Cardiac muscle cell (in vitro differentiated cells and primary cell): ENCODE results near the gene GK. TPM values are rescaled to one million over a fixed set of nuclear protein-coding genes. Genes with fewer than 3 reads are reported as not detected.
"Not testable (repeated sequence)": the region's sequence is repeated elsewhere in the genome, so short reads cannot be mapped to it uniquely, and the experiment has no call there.

ENCODE experiments used
- DNase-seq, 2 donors: peaks; one replicate each; pipeline versions ENCODE4 v3.0.0 to v3.0.0-alpha.2; 2010 to 2017; ENCODE audit warnings: low read depth in 1 of 2, low spot score in 1 of 2
- H3K27ac ChIP-seq: fragments of 200-600 bp; sonication (generic); 2 replicates; pipeline ENCODE4 v1.5.1; 2016
- H3K27me3 ChIP-seq: fragments of 200-600 bp; sonication (generic); 2 replicates; pipeline ENCODE4 v1.6.0; 2016; ENCODE audit warnings: control low read depth
- H3K36me3 ChIP-seq: fragments of 200-600 bp; sonication (generic); 2 replicates; pipeline ENCODE4 v1.5.1; 2016; ENCODE audit warnings: control low read depth
- H3K4me1 ChIP-seq: fragments of 200-600 bp; sonication (generic); 2 replicates; pipeline ENCODE4 v1.8.1; 2017; ENCODE audit warnings: low read depth, mild to moderate bottlenecking, mixed run types
- H3K4me3 ChIP-seq: fragments of 200-600 bp; sonication (generic); 2 replicates; pipeline ENCODE4 v1.5.1; 2016; ENCODE audit warnings: mild to moderate bottlenecking
- H3K9me3 ChIP-seq: fragments of 200-600 bp; sonication (generic); 2 replicates; pipeline ENCODE4 v1.5.1; 2017; ENCODE audit warnings: low read depth, mild to moderate bottlenecking, control low read depth
- polyA plus RNA-seq: library from polyadenylated mRNA; unstranded; fragments of >200 nt; fragmentation: Nextera tagmentation; extraction: Ambion mirVana; gene quantifications from 2 replicates; pipeline ENCODE4 v1.2.1, GENCODE V29; 2016
- total RNA-seq: library from RNA; depleted of rRNA; stranded (reverse); fragments of >200 nt; gene quantifications from 2 replicates; pipeline ENCODE4 v1.2.3, GENCODE V29; 2016
- TF ChIP-seq, protein P1 (sequence below): IDR thresholded peaks from 2 replicates; pipeline ENCODE4 v1.5.1; 2012; ENCODE audit warnings: low read depth, mild to moderate bottlenecking, low read length

The GK gene
- total and polyA plus RNA-seq, 2 experiments from 2014 or later: 7.3 to 13.4 TPM

DNA sequence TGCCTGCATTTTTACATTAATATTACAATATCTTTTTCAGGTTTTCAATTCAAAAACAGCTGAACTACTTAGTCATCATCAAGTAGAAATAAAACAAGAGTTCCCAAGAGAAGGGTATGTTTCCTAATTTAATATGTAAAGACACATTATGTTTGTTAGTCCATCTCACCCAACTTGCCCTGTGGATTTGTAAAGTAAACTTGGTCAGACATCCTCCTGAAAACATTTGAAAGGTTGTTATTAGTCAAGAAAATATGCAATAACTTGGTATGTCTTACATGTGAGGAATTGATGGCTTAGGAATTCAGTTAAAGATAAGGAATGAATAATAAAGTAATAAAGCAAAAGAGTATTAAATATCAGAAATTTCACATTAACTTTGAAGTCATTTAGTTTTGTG, 12.2 kb downstream of the GK start:
- Histone ChIP-seq H3K27ac (no peak overlapping the region), H3K36me3 (no peaks in the 10 kb centered on the region)
- TF ChIP-seq, protein P1, sequence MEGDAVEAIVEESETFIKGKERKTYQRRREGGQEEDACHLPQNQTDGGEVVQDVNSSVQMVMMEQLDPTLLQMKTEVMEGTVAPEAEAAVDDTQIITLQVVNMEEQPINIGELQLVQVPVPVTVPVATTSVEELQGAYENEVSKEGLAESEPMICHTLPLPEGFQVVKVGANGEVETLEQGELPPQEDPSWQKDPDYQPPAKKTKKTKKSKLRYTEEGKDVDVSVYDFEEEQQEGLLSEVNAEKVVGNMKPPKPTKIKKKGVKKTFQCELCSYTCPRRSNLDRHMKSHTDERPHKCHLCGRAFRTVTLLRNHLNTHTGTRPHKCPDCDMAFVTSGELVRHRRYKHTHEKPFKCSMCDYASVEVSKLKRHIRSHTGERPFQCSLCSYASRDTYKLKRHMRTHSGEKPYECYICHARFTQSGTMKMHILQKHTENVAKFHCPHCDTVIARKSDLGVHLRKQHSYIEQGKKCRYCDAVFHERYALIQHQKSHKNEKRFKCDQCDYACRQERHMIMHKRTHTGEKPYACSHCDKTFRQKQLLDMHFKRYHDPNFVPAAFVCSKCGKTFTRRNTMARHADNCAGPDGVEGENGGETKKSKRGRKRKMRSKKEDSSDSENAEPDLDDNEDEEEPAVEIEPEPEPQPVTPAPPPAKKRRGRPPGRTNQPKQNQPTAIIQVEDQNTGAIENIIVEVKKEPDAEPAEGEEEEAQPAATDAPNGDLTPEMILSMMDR: no peak

DNA sequence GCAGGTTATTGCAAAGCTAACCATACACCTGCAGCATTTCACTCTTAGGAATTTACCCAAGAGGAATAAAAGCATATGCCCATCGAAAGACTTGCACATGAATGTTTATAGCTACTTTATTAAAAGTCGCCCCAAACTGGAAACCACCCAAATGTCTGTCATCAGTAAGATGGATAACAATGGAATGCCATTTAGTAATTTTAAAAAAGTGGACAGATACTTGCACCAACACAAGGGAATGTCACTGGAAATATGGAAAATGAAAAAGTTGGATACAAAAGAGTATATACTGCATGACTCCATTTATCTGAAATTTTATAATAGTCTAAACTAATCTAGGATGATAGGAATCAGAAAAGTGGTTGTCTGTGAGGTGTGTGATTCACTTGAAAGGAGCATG, 12.9 kb downstream of the GK start:
- Histone ChIP-seq H3K27me3 (no peaks in the 10 kb centered on the region), H3K4me1 (no peaks in the 10 kb centered on the region), H3K27ac (no peak overlapping the region), H3K4me3 (no peak overlapping the region), H3K36me3 (no peaks in the 10 kb centered on the region), H3K9me3 (no peaks in the 10 kb centered on the region)
- TF ChIP-seq, protein P1: no peak
- no peak for DNase-seq

More for the DNA sequence above, 12.2 kb downstream of the GK start:
- no peaks in the 10 kb centered on the region for H3K9me3 ChIP-seq
- H3K4me1 ChIP-seq: no peaks in the 10 kb centered on the region
- no peaks in the 10 kb centered on the region for H3K27me3 ChIP-seq
- H3K4me3 ChIP-seq: no peak overlapping the region
- no peak for DNase-seq

DNA sequence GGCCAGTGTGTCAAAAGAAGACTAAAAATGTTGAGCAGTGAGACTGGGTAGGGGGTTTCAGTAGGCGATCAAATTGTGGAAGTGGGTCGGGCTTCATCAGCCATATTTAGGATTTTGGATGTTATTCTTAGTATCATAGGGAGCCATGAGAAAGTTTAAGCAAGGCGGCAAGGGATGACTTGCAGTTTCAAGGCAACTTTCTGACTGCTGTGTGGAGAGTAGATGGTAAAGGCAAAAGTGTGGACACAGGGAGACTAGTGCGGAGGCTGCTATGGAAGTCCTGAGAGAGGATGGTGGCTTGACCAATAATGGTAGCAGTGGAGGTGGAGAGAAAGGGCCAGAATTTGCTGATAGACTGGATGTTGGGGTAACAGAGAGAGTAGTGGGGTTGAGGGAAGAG, 15.4 kb downstream of the GK start:
- no peaks in the 10 kb centered on the region for H3K4me1 ChIP-seq

DNA sequence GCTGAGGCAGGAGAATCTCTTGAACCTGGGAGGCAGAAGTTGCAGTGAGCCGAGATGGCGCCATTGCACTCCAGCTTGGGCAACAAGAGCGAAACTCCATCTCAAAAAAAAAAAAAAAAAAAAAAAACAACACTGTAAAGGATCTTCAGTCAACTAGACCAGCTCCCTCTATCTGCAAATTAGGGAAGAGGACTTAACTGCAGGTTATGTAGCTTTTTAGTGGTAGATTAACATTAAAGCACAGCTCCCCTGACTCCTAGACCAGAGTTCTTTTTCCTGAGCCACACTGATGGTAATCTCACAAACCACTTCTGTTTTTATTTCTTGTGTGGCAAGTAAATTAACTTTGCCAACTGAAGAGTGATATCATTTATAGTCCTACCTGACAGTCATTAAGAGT, 18.0 kb downstream of the GK start:
- not testable (repeated sequence) for H3K4me3 ChIP-seq, H3K36me3 ChIP-seq, H3K9me3 ChIP-seq, H3K27me3 ChIP-seq, H3K4me1 ChIP-seq, H3K27ac ChIP-seq, DNase-seq

More for the DNA sequence above, 15.4 kb downstream of the GK start:
- no peak overlapping the region for H3K4me3 ChIP-seq
- H3K9me3 ChIP-seq: no peaks in the 10 kb centered on the region
- H3K36me3 ChIP-seq: no peaks in the 10 kb centered on the region
- TF ChIP-seq, protein P1: no peak
- H3K27me3 ChIP-seq: no peaks in the 10 kb centered on the region
- DNase-seq: no peak
- no peak overlapping the region for H3K27ac ChIP-seq

DNA sequence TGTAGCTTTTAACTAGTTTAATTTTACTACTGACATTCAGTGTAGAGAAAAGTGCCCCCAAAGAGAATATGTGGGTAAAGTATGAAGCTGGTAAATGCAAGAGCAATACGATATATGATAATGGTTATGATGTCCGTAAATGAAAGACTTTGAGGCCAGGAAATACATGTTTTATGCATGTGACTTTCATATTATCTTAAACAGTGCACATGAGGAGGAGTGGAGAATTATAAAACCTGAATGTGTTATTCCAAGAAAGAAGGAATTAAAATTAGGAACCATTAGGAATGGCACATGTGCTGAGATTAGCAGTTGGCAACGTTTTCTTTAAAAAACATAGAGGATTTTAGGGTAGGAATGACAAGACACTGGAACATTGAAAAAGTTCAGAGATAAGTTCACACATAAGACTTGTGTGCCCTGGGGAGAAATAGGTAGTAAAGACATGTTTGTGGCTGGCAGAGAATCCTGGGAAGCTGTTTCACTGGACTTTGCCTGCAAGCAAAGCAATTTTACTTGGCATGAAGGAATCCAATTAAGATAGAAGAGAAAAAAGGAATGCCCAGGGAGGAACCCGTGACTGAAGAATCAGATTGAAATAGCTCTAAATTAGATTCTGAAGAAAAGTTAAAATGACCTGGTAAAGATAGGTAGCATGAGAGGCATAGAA, 20.0 kb downstream of the GK start:
- no peak overlapping the region for H3K27ac ChIP-seq
- no peak for DNase-seq
- H3K27me3 ChIP-seq: no peaks in the 10 kb centered on the region
- TF ChIP-seq, protein P1: no peak
- H3K9me3 ChIP-seq: no peaks in the 10 kb centered on the region
- H3K4me3 ChIP-seq: no peak overlapping the region
- H3K4me1 ChIP-seq: no peaks in the 10 kb centered on the region
- no peaks in the 10 kb centered on the region for H3K36me3 ChIP-seq

DNA sequence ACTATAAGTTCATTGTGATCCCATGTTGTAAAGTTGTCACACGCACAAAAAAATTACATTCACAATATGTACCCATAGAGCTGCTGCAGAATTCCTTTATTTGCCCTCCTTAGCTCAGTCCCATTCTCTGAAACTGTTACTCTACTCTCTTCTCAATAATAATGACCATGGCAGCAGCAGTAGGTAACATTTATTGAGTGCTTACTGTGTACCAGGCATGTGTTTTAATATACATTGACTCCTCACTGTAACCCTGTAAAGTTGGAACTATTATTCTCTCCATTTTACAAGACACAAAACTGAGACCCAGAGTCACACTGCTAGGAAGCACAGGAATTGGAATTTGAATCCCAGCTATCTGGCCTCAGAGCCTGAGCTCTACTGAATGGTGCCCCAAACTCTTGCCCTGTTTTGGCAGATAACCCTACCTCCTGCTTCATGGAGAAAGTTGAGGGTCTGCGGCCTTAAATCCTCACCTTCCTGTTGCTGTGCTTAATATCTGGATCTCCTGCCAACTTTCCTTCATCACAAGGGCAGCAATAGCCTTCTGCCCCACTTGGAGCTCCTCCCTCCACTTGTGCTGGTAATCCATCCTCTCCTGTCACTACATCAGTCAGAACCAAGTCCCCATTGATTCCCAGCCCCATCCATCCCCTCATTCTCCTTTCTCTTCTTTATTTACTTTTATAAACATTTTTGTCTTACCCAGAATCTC, 20.8 kb downstream of the GK start:
- no peak overlapping the region for H3K27ac ChIP-seq
- TF ChIP-seq, protein P1: no peak
- DNase-seq: no peak
- H3K36me3 ChIP-seq: no peaks in the 10 kb centered on the region
- no peaks in the 10 kb centered on the region for H3K9me3 ChIP-seq
- no peak overlapping the region for H3K4me3 ChIP-seq
- H3K27me3 ChIP-seq: no peaks in the 10 kb centered on the region
- H3K4me1 ChIP-seq: no peaks in the 10 kb centered on the region
